ENCODE results near the gene C5orf24. TPM values are rescaled to one million over a fixed set of nuclear protein-coding genes. Genes with fewer than 3 reads are reported as not detected.

Gene C5orf24
- 36.6 TPM in 2 replicates for total RNA-seq

DNA sequence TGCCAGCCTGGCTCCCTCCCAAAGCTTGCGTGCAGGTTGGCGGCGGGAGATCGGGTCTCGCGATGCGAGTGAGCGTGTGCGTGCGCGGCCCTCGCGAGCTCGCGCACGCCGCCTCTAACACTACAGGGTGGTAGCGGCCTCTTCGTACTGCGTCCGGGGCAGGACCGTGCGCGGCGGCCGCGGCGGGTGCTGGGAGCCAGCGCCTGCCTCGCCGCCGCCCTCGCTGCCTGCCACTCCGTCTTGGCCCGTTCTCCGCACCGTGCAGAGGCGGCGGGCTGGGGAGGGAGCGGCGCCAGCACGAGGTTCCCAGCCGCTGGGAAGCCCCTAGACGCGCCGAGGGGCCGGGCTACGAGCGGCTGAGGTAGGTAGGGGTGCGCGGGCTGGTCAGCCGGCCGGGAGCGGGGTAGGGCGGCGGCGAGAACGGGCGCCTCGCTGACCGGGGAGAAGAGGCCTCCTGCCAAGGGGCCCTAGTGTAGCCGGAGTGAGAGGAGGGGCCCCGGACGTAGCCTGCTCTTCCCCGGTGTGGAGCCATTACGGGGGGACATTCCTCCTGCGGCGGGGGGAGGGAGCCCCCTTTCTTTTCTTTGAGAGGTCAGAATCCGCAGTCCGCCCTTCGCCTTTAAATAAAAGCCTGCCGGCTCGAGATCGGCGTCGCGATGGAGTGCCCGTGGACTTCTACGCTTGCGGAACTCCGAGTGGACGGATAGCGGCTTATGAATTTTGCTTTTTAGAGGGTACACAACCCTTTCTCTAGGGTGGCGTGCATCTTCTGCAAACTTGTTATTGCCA is at the start of gene C5orf24:
C5orf24 (plus strand) TSS at position 117 of the 789 bp plus-strand sequence. CDS start 8,933 bp downstream, outside the sequence.

DNA sequence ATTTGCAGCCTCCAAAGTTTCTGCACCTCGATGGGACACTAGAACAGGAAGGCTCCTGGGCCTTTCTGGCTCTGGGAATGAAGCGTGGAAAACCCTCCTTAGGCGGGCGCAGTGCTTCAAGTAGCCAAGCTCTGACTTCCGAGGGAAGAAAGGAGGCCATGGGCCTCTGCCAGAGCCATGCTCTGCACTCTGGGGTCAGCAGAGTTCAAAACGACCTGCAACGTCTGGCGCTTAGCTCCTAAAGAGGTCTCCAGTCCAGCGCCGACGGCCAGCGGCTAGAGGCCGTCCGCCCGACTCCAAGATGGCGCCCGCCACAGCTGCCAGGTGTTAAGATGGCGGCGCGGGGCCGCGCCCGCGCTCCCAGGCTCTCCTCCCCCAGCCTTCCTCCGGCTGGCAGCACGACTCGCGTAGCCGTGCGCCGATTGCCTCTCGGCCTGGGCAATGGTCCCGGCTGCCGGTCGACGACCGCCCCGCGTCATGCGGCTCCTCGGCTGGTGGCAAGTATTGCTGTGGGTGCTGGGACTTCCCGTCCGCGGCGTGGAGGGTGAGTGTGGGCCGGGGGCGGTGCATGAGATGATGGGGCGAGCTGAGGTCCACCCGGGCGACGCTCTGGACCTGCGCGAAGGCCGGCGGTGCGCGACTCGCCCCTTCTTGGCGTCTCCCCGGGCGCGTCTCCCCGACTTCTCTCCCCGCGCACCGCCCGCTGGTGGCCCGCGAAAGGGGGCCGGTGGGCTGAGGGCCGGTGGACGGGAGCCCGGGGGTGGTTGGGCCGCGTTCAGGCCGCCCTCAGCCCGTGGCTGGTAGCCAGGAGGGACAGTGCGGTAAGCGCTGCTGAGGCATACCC is 28.4 kb downstream of the C5orf24 start, which contains the start of gene TXNDC15:
TXNDC15 (plus strand) TSS at position 385 of the 844 bp plus-strand sequence; CDS start at position 442, 57 bp downstream.

DNA sequence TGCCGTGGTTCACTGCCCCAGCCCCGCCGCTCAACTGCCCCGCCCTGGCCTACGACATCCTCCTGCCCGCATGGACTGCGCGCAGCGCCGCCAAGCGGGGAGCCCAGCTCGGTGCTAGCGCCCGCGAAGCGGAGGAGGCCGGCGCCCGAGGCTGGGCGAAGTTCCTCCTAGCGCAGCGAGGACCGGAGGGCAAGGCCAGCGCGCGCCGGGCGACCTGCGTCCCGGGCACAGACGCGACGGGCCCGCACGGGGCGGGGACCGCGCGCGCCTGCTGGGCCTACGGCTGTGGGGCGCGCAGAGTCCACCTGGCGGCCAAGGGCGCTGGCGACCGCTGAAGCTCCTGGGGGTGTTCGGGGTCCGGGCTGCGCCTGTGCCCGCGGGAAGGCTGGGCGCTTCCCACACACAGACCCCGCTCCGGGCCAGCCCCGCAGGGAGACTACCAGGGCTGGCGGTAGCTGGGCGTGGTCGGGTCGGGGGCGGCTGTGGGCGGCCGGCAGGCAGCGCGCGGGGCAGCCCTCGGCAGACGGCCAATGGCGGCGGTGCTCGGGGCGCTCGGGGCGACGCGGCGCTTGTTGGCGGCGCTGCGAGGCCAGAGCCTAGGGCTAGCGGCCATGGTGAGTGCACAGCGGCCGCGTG is 59.0 kb downstream of the C5orf24 start, which contains the start of gene PCBD2:
PCBD2 (plus strand) TSS at position 522 of the 636 bp plus-strand sequence; CDS start at position 531, 9 bp downstream.

Other genes with a start within 250 kb of the C5orf24 start
- gene SAR1B, start 213.1 kb upstream of the C5orf24 start, total RNA-seq, result 43.1 and 108 TPM in 2 replicates
- gene SEC24A, start 197.2 kb upstream of the C5orf24 start, total RNA-seq, result 27.6 and 30.2 TPM in 2 replicates
- 30.9 and 47.9 TPM in 2 replicates for gene CAMLG, start 107.4 kb upstream of the C5orf24 start, total RNA-seq
- 18.9 and 25.3 TPM in 2 replicates for gene DDX46, start 87.2 kb upstream of the C5orf24 start, total RNA-seq
- 166 and 235 TPM in 2 replicates for gene TXNDC15, start 28.4 kb downstream of the C5orf24 start, total RNA-seq
- gene PCBD2, start 59.2 kb downstream of the C5orf24 start, total RNA-seq, result 2.5 and 5.9 TPM in 2 replicates
- 0.38 TPM in 1 of 2 replicates, not detected in the other for gene CATSPER3, start 121.9 kb downstream of the C5orf24 start, total RNA-seq
- gene PITX1, start 188.3 kb downstream of the C5orf24 start, total RNA-seq, result 0.38 TPM in 1 of 2 replicates, not detected in the other

All from regular cardiac myocyte (primary cell).